Skeletal muscle tissue (tissue), 4 donors: ENCODE measurements around the gene SECISBP2. TPM values are rescaled to one million over a fixed set of nuclear protein-coding genes. Genes with fewer than 3 reads are reported as not detected.

Experiments used
- H3K27ac ChIP-seq: one replicate; pipeline ENCODE4 v1.7.0; 2013; ENCODE audit warnings: mild to moderate bottlenecking, low read depth, low read length, inconsistent platforms
- H3K27me3 ChIP-seq, 3 donors: one replicate each; pipeline ENCODE4 v1.7.0; 2013; ENCODE audit warnings: low read length in 3 of 3; ENCODE audit not compliant: control insufficient read depth in 3 of 3, insufficient read depth in 3 of 3
- H3K36me3 ChIP-seq, 3 donors: one replicate each; pipeline ENCODE4 v1.7.0; 2013; ENCODE audit warnings: low read length in 3 of 3; ENCODE audit not compliant: control insufficient read depth in 3 of 3, insufficient read depth in 3 of 3
- H3K4me1 ChIP-seq, 3 donors: one replicate each; pipeline ENCODE4 v1.7.0; 2013; ENCODE audit warnings: low read length in 3 of 3, mild to moderate bottlenecking in 3 of 3; ENCODE audit not compliant: control insufficient read depth in 3 of 3, insufficient read depth in 3 of 3
- H3K4me3 ChIP-seq, 3 donors: one replicate each; pipeline ENCODE4 v1.7.0; 2013; ENCODE audit warnings: low read length in 3 of 3
- H3K9ac ChIP-seq, 3 donors: one replicate each; pipeline ENCODE4 v1.7.0; 2013; ENCODE audit warnings: low read length in 3 of 3, mild to moderate bottlenecking in 3 of 3, moderate library complexity in 2 of 3, low read depth in 1 of 3
- H3K9me3 ChIP-seq, 3 donors: one replicate each; pipeline ENCODE4 v1.7.0; 2013; ENCODE audit warnings: low read length in 3 of 3; ENCODE audit not compliant: control insufficient read depth in 3 of 3
- total RNA-seq: library from RNA; depleted of rRNA; stranded (reverse); fragments of >200 nt; gene quantifications from one replicate; pipeline ENCODE4 v1.2.3, GENCODE V29; 2014
- donor health status: Osteomylitis.

The SECISBP2 gene
- total RNA-seq, 1 donor from 2014 or later = 42.8 TPM

DNA sequence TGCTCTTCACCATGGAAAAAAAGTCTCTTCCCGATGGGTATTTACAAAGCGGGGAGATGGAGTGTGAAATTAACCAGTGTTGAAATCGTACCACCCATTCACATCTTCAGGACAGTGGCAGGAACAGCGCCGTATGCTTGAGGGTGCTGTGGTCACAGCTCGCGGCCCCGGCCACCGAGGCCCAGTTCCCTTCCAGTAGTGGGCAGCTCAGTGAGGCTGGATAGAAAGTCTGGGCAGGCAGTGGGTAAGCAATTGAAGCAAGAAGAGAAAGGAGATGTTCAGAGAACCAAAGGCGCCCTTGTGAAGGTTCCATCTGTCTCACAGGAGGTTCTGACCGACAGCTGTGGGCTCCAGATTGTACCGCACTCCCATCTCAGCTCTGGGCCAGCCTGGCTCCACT, 59.1 kb downstream of the SECISBP2 start:
- Histone ChIP-seq H3K9ac (no peak overlapping the region), H3K27ac (no peak overlapping the region), H3K27me3 (no peaks in the 10 kb centered on the region), H3K9me3 (no peaks in the 10 kb centered on the region), H3K4me3 (no peak overlapping the region), H3K36me3 (peaks cover 25 to 34% (median 32%) of the 10 kb centered on the region in 3 donors), H3K4me1 (peaks cover 0 to 1% (median 0%) of the 10 kb centered on the region in 3 donors)

DNA sequence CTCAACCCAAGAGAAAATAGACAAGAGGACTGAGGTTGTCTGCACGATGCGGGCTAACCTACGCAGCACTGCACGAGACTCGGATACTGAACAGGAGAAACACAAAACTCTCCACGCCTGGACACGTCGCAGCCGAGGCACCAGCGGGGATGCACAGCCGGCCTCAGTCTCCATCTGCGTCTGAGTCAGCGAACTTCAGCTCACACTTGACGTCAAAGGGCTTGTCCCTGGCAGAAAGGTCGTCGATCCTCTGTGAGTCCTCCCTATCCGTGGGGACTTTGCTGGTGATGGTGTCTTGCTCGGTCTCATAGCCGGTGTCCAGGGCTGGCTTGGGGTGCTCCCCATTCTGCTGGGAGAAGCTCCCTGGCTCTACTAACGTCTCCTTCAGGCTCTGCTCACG, 60.2 kb downstream of the SECISBP2 start:
- no peak overlapping the region for H3K9ac ChIP-seq
- H3K27ac ChIP-seq = no peak overlapping the region
- H3K36me3 ChIP-seq = peaks cover 29 to 40% (median 35%) of the 10 kb centered on the region in 3 donors
- H3K4me3 ChIP-seq = no peak overlapping the region
- H3K27me3 ChIP-seq = no peaks in the 10 kb centered on the region
- peaks cover 0 to 3% (median 2%) of the 10 kb centered on the region in 3 donors for H3K4me1 ChIP-seq
- H3K9me3 ChIP-seq = no peaks in the 10 kb centered on the region

DNA sequence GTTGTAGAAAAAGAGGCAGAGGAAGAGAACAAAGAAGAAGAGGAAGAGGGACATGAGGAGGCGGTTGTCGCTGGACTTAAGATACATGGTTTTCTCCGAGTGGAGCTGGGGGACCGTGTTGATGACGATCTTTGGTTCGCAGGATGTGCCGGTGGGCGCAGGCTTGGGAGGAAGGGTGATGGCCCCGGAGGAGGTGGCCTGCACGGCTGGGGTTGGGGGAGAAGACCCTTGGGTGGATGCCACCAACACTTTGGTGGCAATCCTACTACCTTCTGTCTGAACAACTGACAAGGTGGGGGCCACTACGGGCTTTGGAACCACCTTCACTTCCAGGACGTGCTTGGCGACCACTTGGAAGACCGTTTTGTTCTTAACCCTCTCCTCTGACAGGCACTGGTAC, 60.7 kb downstream of the SECISBP2 start:
- no peak overlapping the region for H3K27ac ChIP-seq
- H3K36me3 ChIP-seq = peaks cover 33 to 44% (median 35%) of the 10 kb centered on the region in 3 donors

GRCh38 chr9:89379508-89380115, 61.3 kb downstream of the SECISBP2 start:
- H3K4me1 ChIP-seq = peaks cover 0 to 3% (median 2%) of the 10 kb centered on the region in 3 donors
- H3K27ac ChIP-seq = no peak overlapping the region
- H3K9ac ChIP-seq = no peak overlapping the region
- no peaks in the 10 kb centered on the region for H3K9me3 ChIP-seq
- H3K36me3 ChIP-seq = peaks cover 37 to 45% (median 38%) of the 10 kb centered on the region in 3 donors
- H3K4me3 ChIP-seq = no peak overlapping the region
- H3K27me3 ChIP-seq = no peaks in the 10 kb centered on the region

More for the DNA sequence above, 60.7 kb downstream of the SECISBP2 start:
- Histone ChIP-seq H3K9ac (no peak overlapping the region), H3K27me3 (no peaks in the 10 kb centered on the region), H3K4me1 (peaks cover 0 to 3% (median 2%) of the 10 kb centered on the region in 3 donors), H3K9me3 (no peaks in the 10 kb centered on the region), H3K4me3 (no peak overlapping the region)

DNA sequence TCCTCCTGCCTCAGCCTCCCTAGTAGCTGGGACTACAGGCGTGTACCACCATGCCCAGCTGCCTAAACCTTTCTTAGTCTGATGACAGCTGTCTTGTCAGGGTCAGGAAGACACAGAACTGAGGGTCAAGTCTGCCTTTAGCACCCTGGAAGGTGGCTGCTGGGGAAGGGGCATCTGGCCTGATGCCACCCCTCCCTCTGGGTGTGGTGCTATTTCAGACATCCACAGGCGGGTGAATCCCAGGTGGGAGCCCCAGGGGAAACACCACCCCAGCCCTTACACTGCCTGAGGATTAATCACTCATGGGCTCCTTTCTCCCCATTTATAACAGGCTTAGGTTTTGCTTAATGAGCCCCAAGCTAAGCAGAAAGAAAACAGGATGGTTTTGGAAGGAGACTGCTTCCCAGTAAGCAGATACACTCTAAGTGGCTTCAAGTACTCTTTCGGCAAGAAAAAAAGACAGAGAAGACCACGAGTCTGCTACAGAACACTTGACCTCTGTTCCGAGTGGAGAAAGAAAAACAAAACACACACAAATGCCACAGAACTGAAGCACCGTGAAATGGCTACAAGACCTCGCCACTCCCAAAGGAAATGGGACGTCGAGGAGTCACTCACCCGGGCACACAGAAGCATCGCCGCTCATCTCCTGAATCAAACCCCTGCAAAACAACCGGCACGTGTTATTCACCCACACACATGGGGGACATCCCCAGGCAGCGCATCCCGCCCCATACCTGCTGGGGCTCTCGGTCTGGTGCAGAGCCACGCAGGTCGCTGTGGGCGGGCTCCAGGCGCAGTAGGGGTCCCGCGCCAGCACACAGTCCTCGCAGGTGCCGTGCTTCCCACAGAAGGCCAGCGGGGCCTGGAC, 62.4 kb downstream of the SECISBP2 start:
- Histone ChIP-seq H3K9ac (no peak overlapping the region), H3K4me3 (no peak overlapping the region), H3K4me1 (peaks cover 0 to 3% (median 2%) of the 10 kb centered on the region in 3 donors), H3K27me3 (no peaks in the 10 kb centered on the region), H3K9me3 (no peaks in the 10 kb centered on the region), H3K27ac (no peak overlapping the region), H3K36me3 (peaks cover 44 to 49% (median 45%) of the 10 kb centered on the region in 3 donors)

- no peak overlapping the region for H3K27ac ChIP-seq
- no peak overlapping the region for H3K9ac ChIP-seq
- H3K27me3 ChIP-seq = no peaks in the 10 kb centered on the region
- H3K9me3 ChIP-seq = no peaks in the 10 kb centered on the region
- H3K36me3 ChIP-seq = peaks cover 49 to 55% (median 50%) of the 10 kb centered on the region in 3 donors
- H3K4me1 ChIP-seq = peaks cover 3 to 6% (median 6%) of the 10 kb centered on the region in 3 donors
- H3K4me3 ChIP-seq = no peak overlapping the region
Measured at GRCh38 chr9:89381308-89381609, 63.0 kb downstream of the SECISBP2 start.

- Histone ChIP-seq H3K36me3 (peaks cover 44 to 56% (median 51%) of the 10 kb centered on the region in 3 donors), H3K27me3 (no peaks in the 10 kb centered on the region), H3K27ac (no peak overlapping the region), H3K9ac (no peak overlapping the region), H3K4me1 (peaks cover 14 to 16% (median 14%) of the 10 kb centered on the region in 3 donors), H3K9me3 (no peaks in the 10 kb centered on the region), H3K4me3 (no peak overlapping the region)
Measured at GRCh38 chr9:89382026-89382986, 64.0 kb downstream of the SECISBP2 start.

DNA sequence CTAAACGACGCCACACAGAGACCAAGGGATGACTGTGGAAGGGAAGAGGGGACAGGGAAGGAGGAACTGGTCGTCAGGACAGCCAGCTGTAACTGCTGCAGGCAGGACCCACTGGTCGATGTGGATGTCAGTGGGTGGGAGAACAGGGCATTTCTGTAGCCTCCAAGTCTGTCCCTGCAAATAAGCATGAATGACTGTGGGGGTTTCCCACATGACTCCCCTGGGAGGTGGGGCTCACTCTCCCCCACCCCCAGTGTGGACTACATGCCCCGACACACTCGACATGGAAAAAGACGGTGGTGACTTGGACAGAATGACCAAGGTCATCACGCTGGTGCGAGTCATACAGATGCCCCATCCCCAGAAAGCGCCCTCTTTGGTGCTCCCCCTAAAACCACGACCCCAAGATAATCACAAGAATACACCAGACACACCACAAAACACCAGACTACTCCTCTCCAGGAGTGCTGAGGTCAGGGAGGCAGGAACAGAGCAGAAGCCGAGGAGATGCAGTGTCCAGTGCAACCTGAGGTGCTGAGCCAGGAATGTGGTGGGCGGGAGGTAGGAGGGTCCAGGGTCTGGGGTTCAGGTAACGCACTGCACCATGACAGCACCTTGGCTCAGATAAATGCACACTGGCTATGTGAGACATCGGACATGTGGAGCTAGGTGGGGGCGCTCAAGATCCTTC, 64.9 kb downstream of the SECISBP2 start:
- Histone ChIP-seq H3K27me3 (no peaks in the 10 kb centered on the region), H3K4me1 (peaks cover 22 to 24% (median 23%) of the 10 kb centered on the region in 3 donors), H3K27ac (no peak overlapping the region), H3K9me3 (no peaks in the 10 kb centered on the region), H3K36me3 (peaks cover 47 to 53% (median 51%) of the 10 kb centered on the region in 3 donors), H3K9ac (no peak overlapping the region), H3K4me3 (no peak overlapping the region)

DNA sequence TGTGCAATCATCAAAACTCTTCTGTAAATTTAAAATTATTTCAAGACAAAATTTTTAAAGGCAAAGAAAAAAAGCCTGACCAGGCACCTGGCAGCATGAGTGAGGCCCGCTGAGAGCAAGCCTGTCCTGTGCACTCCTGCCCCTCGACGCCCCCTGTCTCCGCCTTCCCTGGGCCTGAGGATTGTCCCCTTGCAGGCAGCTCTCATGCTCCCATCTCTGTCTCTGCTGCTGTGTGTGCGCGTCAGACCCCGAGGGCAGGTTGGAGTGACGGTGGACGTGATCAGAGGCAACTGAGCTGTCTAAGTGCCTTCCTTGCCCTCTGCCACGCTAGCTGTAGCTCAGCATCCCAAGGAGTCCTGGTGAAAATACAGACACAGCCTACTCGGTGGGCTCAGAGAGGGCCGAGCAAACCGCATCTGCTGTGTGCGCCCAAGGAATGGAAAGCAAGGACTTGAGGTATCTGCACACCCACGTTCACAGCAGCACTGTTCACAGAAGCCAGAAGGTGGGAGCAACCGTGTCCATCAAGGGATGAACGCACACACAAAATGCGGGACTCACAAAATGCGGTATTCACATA, 65.5 kb downstream of the SECISBP2 start:
- Histone ChIP-seq H3K9me3 (no peaks in the 10 kb centered on the region), H3K4me3 (no peak overlapping the region), H3K9ac (no peak overlapping the region), H3K36me3 (peaks cover 48 to 52% (median 51%) of the 10 kb centered on the region in 3 donors), H3K4me1 (peaks cover 26 to 29% (median 28%) of the 10 kb centered on the region in 3 donors), H3K27me3 (no peaks in the 10 kb centered on the region), H3K27ac (no peak overlapping the region)
